HG02798 (cell line): ENCODE measurements around the gene DOCK9.

Source experiments
- ATAC-seq: cut with Tn5 transposase; IDR thresholded peaks from one replicate; pipeline ENCODE4 v1.9.1; 2021; ENCODE audit warnings: mild to moderate bottlenecking; ENCODE audit not compliant: unreplicated experiment, poor library complexity

Gene DOCK9

GRCh38 chr13:98976941-98977340 is 923 bp downstream of the DOCK9 start:
- no peak for ATAC-seq

GRCh38 chr13:98976338-98976737 is 1.5 kb downstream of the DOCK9 start:
- ATAC-seq: no peak

- ATAC-seq: no peak
Measured at GRCh38 chr13:98975822-98976261, 2.0 kb downstream of the DOCK9 start.

- no peak for ATAC-seq
Measured at GRCh38 chr13:98974053-98974452, 3.8 kb downstream of the DOCK9 start.

GRCh38 chr13:98972627-98973026 is 5.2 kb downstream of the DOCK9 start:
- ATAC-seq: no peak

GRCh38 chr13:98972059-98972458 is 5.8 kb downstream of the DOCK9 start:
- ATAC-seq: no peak

GRCh38 chr13:98970330-98970729 is 7.5 kb downstream of the DOCK9 start:
- ATAC-seq: no peak

GRCh38 chr13:98967491-98967890 is 10.4 kb downstream of the DOCK9 start:
- ATAC-seq: no peak

GRCh38 chr13:98966019-98966418 is 11.8 kb downstream of the DOCK9 start:
- no peak for ATAC-seq

GRCh38 chr13:98965325-98965724 is 12.5 kb downstream of the DOCK9 start:
- no peak for ATAC-seq

- no peak for ATAC-seq
Measured at GRCh38 chr13:98963917-98964316, 13.9 kb downstream of the DOCK9 start.

- ATAC-seq: no peak
Measured at GRCh38 chr13:98962901-98963590, 14.8 kb downstream of the DOCK9 start.

- no peak for ATAC-seq
Measured at GRCh38 chr13:98961503-98962105, 16.3 kb downstream of the DOCK9 start.

GRCh38 chr13:98960606-98961502 is 17.0 kb downstream of the DOCK9 start:
- ATAC-seq: no peak

GRCh38 chr13:98959786-98960605 is 17.9 kb downstream of the DOCK9 start:
- no peak for ATAC-seq

GRCh38 chr13:98959291-98959690 is 18.6 kb downstream of the DOCK9 start:
- no peak for ATAC-seq

GRCh38 chr13:98958443-98958794 is 19.4 kb downstream of the DOCK9 start:
- ATAC-seq: no peak

GRCh38 chr13:98957731-98958442 is 20.0 kb downstream of the DOCK9 start:
- ATAC-seq: no peak

- ATAC-seq: no peak
Measured at GRCh38 chr13:98955336-98955735, 22.5 kb downstream of the DOCK9 start.

GRCh38 chr13:98954313-98954712 is 23.6 kb downstream of the DOCK9 start:
- no peak for ATAC-seq
